WI38 (cell line): Measurements from ENCODE around the gene INTS11.
"Not testable (repeated sequence)": the region's sequence is repeated elsewhere in the genome, so short reads cannot be mapped to it uniquely, and the experiment has no call there.

Experiments used
- H3K4me3 ChIP-seq: 2 replicates; pipeline ENCODE4 v1.5.1; 2011; ENCODE audit warnings: low read depth, mild to moderate bottlenecking, control low read depth, low read length
- CTCF ChIP-seq: IDR thresholded peaks from 2 replicates; pipeline ENCODE4 v1.5.1; 2012; ENCODE audit warnings: low read depth, mild to moderate bottlenecking, control low read depth, low read length

INTS11 gene

DNA sequence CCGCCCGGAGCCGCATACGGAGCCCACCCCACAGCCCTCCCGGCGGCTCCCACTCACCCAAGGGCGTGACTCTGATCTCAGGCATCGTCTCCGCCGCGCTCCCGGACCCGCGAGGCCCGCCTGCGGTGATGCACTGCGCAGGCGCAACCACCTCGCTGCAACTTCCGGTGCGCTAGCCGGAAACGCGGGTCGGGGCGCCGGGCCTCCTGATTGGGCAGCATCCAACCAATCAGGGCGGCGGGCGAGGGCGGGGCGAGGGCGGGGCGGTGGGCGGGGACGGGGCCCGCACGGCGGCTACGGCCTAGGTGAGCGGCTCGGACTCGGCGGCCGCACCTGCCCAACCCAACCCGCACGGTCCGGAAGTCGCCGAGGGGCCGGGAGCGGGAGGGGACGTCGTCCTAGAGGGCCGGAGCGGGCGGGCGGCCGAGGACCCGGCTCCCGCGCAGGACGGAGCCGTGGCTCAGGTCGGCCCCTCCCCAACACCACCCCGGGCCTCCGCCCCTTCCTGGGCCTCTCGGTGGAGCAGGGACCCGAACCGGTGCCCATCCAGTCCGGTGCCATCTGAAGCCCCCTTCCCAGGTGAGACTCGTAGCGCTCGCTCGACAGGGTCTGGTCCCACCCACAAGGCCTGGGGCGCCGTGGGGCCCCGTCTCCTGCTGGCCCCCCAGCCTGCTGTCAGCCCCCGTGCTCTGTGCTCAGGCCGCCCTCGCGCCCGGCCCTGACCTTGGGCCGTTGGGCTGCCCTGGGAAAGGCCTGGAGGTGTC is at the start of gene INTS11, which contains the start of gene CPTP:
Gene INTS11, minus strand, starts transcription at position 137 of the 764 bp plus-strand sequence. Its CDS starts 52 bp downstream, at position 85.
Gene CPTP, plus strand, starts transcription at position 279 of the 764 bp plus-strand sequence. CDS start 2,109 bp downstream, outside the sequence.
- H3K4me3 ChIP-seq, result peak within 1 kb of the TSS; percentile 83
- no peak for TF ChIP-seq CTCF

DNA sequence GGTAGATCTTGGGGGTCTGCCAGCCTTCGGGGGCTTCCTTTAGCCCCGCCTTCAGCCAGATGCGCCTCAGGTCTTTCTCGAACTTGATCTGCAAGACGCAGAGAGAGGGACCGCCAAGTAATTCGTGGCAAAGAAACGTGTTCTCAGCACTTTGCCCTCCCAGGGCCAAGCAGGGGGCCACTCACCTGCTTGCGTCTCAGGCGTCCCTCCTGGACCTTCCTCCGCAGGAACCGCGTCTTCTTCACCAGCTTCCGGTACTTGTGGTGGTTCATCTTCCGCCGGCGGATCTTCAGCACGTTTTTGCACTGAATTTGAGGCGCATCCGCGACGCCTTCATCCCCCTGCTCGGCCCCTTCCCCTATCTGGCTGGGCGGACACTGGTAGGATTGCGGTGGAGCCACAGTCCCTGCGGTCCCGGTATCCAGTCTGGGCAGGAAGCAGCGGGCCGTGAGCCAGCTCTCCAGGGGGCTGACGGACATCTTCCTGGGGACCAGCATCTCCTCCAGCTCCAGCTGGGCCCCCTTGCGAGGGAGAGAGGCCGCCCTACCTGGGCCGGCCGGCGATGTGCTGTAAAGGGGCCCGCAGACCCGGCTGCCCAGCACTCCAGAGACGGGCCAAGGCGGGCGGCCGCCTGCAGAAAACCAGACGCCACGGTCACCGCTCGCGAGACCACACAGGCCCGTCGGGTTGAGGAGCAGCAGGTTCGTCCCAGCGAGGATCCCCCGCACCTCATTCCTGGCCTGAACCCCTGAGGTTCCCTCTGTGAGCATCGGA is 49.5 kb upstream of the INTS11 start:
- no peak for TF ChIP-seq CTCF
- peak overlapping the region; percentile 89 for H3K4me3 ChIP-seq

DNA sequence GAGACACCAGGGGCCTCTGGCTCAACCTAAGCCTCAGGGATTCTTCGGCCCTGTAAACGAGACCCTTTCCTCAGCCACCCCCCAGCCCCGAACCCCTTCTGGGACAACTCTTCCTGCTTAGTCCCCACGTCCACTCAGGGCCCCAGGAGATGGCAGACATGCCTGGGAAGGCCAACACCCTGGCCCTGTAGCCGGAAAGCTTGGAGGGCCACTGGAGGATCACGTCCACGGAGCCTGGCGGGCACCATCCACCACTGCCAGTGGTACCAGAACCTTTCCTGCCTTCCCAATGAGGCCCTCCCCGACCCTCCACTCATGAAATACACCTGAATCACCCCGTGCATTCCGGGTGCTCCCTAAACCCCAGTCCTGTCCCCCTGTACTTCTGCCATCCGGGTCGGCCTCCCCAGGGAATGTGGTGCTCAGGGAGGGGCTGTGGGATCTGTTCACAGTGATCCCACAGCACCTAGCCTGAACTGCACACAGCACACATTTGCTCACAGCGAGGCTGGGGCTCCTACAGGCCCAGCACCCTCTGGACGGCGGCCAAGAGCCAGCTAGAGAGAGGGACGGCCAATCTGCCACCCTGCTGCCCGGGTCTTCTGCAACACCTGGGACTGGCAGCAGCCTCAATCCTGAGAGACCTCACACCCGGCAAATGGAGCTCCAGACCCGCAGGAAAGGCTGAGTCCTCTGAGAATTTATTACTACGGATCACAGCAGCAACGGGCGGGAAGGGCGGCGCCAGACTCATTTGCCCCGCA is 48.8 kb upstream of the INTS11 start:
- H3K4me3 ChIP-seq, result peak overlapping the region; percentile 89; the same call in 1 of the 2 replicates
- TF ChIP-seq CTCF, result no peak

DNA sequence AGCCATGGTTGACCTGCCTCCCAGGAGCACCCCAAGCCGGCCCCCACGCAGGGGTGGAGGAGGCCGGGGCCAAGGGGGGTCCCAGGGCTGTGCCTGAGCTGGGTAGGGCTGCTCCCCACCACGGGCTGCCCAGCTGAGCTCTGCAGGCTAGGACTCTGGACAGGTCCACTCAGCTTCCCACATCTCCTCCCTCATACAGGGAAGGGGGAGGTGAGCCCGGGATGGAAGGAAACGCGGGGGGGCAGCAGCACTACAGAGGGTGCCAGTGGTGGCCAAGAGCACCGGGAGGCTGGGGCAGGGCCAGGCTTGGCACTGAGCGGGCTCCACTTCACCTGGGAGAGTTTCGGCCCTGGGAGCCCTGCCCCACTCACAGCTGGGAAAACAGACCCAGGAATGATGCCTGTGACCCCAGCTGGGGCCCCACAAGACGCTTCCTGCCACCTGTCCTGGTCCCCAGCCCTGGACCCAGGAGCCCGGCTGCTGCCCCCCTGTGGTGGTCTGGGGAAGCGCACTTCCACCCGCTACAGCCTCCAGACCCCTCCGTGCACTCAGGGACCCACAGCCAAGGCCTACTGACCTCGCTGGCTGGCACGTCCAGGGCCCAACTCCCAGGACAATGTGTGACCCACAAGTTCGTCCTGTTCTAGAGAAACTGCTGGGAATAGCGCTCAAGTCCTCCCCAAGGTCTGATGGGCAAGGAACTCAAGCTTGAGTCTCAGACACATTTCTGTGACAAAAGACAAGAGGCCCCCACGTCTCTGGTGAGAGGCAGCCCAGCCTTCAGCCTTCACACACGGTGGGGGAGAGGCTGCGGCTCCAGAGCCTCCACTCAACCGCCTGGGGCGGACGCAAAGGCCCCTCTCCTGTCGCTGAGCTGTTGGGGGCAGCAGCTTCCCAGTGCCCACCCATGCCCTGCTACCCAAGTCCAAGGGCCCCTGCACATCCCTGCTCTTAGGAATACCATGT is 47.6 kb upstream of the INTS11 start:
- no peak overlapping the region for H3K4me3 ChIP-seq
- TF ChIP-seq CTCF, result peak; percentile 93

- H3K4me3 ChIP-seq, result no peak overlapping the region
- TF ChIP-seq CTCF, result no peak
Measured at GRCh38 chr1:1371364-1371745, 46.9 kb upstream of the INTS11 start.

GRCh38 chr1:1370771-1371300 is 46.4 kb upstream of the INTS11 start:
- no peak overlapping the region for H3K4me3 ChIP-seq
- TF ChIP-seq CTCF, result no peak

DNA sequence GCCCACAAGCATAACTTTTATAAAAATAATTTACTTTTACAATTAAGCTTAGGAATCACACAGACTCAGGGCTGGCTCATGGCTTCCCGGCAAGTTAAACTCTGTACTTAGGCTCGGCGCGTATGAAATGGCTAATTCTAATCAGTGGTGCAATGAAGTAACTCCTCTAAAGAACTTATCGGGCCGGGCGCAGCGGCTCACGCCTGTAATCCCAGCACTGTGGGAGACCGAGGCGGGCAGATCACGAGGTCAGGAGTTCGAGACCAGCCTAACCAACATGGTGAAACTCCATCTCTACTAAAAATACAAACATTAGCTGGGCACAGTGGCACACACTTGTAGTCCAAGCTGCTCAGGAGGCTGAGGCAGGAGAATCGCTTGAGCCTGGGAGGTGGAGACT is 45.6 kb upstream of the INTS11 start:
- not testable (repeated sequence) for H3K4me3 ChIP-seq
